Activated CD8-positive, alpha-beta T cell treated with anti-CD3 and anti-CD28 coated beads for 36 hours (primary cell): ENCODE results near the gene ACVRL1. TPM values are rescaled to one million over a fixed set of nuclear protein-coding genes. Genes with fewer than 3 reads are reported as not detected.

Source experiments
- ATAC-seq: fragments of 200-7000 bp; cut with Tn5 transposase; one replicate; pipeline ENCODE4 v1.10.0; 2021; ENCODE audit warnings: mild to moderate bottlenecking, moderate library complexity
- CTCF ChIA-PET: fragments of 350-600 bp; sonication (Branson Sonifier 250); formaldehyde crosslinking; loops from one replicate; lab custom pipeline; 2021; ENCODE audit warnings: antibody characterized with exemption; lab: Charles Lee
- POLR2A ChIA-PET: fragments of 350-600 bp; sonication (Branson Sonifier 250); formaldehyde crosslinking; loops from one replicate; lab custom pipeline; 2021; ENCODE audit warnings: antibody characterized with exemption; lab: Charles Lee
- DNase-seq: peaks from one replicate; pipeline ENCODE4 v3.0.0-alpha.2; 2020
- H3K27ac Mint-ChIP-seq: one replicate; pipeline ENCODE4 v1.8.0; 2021; ENCODE audit warnings: mild to moderate bottlenecking, mixed read lengths
- H3K27me3 Mint-ChIP-seq: one replicate; pipeline ENCODE4 v1.8.0; 2021; ENCODE audit warnings: mixed read lengths
- H3K36me3 Mint-ChIP-seq: one replicate; pipeline ENCODE4 v1.8.0; 2021; ENCODE audit warnings: low read depth, mixed read lengths
- H3K4me1 Mint-ChIP-seq: one replicate; pipeline ENCODE4 v1.8.0; 2021; ENCODE audit warnings: low read depth, mixed read lengths
- H3K4me3 Mint-ChIP-seq: one replicate; pipeline ENCODE4 v1.8.0; 2021; ENCODE audit warnings: mild to moderate bottlenecking, moderate library complexity, mixed read lengths
- H3K9me3 Mint-ChIP-seq: one replicate; pipeline ENCODE4 v1.8.0; 2021; ENCODE audit warnings: mixed read lengths
- intact Hi-C: fragments of 100-400 bp; cut with micrococcal nuclease; formaldehyde crosslinking; loops from one replicate; pipeline ENCODE4 v1.10.0; 2022
- total RNA-seq, 2 experiments: library from RNA; stranded (reverse); gene quantifications; one replicate each; pipeline ENCODE4 v1.2.3, GENCODE V29; 2021
- TF ChIP-seq, protein P1 (sequence below): fragments of 200-600 bp; IDR thresholded peaks from one replicate; pipeline ENCODE4 v1.8.0; 2022; ENCODE audit warnings: antibody characterized with exemption, mild to moderate bottlenecking

The ACVRL1 gene
- total RNA-seq, 2 experiments from 2014 or later = not detected

DNA sequence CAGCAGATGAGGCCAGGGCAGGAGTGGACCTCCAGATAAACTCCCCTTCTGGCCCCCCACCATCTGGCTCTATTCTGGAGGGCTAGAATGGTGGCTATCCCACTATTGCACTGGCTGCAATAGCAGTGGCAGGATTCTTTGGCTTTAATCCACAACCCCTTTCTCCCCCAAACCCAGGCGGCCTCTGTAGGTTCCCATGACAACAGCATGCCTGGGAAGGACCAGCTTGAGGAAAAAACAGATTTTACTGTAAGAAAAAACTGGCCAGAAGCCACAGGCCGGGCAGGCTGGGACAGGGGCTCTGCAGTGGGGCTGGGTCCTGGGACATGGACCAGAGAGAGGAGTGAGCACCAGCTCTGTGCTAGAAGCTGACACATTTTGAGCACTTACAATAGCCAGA lies 30.6 kb downstream of the ACVRL1 start:
- Mint-ChIP-seq H3K4me3 (no peak overlapping the region), H3K4me1 (no peaks in the 10 kb centered on the region), H3K36me3 (no peaks in the 10 kb centered on the region), H3K27ac (no peak overlapping the region), H3K27me3 (no peaks in the 10 kb centered on the region), H3K9me3 (no peaks in the 10 kb centered on the region)
- ChIA-PET POLR2A (interaction anchor here (1.1 kb wide), 1 partner anchor 12 kb away, joined by 3 read pairs; no protein-coding TSS in a partner anchor), CTCF (interaction anchor here (0.9 to 1.6 kb wide), 2 partner anchors 15 to 40 kb away, joined by 3 to 7 read pairs; no protein-coding TSS in a partner anchor)
- ATAC-seq = no peak
- intact Hi-C loops = no loop called here
- DNase-seq = no peak
- TF ChIP-seq, protein P1, sequence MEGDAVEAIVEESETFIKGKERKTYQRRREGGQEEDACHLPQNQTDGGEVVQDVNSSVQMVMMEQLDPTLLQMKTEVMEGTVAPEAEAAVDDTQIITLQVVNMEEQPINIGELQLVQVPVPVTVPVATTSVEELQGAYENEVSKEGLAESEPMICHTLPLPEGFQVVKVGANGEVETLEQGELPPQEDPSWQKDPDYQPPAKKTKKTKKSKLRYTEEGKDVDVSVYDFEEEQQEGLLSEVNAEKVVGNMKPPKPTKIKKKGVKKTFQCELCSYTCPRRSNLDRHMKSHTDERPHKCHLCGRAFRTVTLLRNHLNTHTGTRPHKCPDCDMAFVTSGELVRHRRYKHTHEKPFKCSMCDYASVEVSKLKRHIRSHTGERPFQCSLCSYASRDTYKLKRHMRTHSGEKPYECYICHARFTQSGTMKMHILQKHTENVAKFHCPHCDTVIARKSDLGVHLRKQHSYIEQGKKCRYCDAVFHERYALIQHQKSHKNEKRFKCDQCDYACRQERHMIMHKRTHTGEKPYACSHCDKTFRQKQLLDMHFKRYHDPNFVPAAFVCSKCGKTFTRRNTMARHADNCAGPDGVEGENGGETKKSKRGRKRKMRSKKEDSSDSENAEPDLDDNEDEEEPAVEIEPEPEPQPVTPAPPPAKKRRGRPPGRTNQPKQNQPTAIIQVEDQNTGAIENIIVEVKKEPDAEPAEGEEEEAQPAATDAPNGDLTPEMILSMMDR = no peak

DNA sequence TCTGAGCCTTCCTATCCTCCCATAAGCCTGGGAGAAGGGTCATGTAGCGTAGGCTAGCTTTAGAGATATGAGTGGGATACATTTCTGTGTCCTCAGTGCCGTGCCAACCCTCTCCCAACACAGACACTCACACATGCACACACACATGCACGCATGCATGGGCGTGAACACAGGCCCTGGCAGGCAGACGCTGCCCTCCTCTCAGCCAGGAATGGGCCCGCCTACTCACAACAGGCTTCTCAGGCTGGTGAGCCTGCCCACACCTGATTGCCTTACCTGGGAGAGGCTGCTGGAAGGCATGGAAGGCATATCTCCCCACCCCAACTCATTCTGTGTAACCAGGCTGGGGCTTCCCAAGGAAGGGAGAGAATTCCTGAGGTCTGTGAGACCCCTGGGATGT lies 31.4 kb downstream of the ACVRL1 start:
- no peaks in the 10 kb centered on the region for H3K4me1 Mint-ChIP-seq
- no peaks in the 10 kb centered on the region for H3K9me3 Mint-ChIP-seq
- ATAC-seq (no peak), DNase-seq (no peak)
- ChIA-PET POLR2A (interaction anchor here (1.1 kb wide), 1 partner anchor 13 kb away, joined by 3 read pairs; no protein-coding TSS in a partner anchor), CTCF (interaction anchor here (1.6 kb wide), 1 partner anchor 16 kb away, joined by 7 read pairs; no protein-coding TSS in a partner anchor)
- H3K4me3 Mint-ChIP-seq = no peak overlapping the region
- H3K27ac Mint-ChIP-seq = no peak overlapping the region
- no peaks in the 10 kb centered on the region for H3K36me3 Mint-ChIP-seq
- TF ChIP-seq, protein P1 = no peak
- intact Hi-C loops = no loop called here
- no peaks in the 10 kb centered on the region for H3K27me3 Mint-ChIP-seq

DNA sequence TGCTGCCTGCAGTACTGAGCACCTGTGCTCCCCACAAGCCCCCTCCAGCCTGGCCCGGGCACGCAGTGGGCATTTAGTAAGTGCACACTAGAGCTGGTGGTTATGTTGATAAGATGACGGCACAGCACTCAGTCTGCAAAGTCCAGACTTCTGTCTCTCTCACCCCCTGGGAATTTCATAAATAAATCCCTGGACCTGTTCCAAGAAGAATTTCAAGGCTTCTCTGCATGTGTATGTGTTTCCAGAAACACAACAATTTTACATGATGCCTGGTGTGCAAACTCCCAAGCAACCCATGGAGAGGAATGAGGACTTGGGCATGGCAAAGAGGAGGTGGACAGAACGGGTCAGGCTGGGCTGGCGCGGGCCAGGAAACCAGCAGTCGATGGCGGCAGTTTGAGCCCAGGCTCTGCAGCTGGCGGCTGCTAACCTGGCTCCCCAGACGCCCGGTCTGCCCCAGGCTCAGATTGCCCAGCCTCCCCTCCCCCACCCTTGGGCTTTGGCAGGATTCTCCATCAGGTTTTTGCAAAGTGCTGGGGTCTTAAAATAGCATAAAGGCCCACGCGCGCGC lies 33.8 kb downstream of the ACVRL1 start:
- ChIA-PET CTCF (interaction anchor here (0.9 kb wide), 1 partner anchor 9 kb away, joined by 3 read pairs; no protein-coding TSS in a partner anchor), POLR2A (no interaction called here)
- ATAC-seq (no peak), DNase-seq (no peak)
- TF ChIP-seq, protein P1 = no peak
- Mint-ChIP-seq H3K27ac (no peak overlapping the region), H3K4me1 (no peaks in the 10 kb centered on the region), H3K36me3 (peaks cover 1% of the 10 kb centered on the region), H3K27me3 (no peaks in the 10 kb centered on the region), H3K9me3 (peaks cover 11% of the 10 kb centered on the region), H3K4me3 (no peak overlapping the region)
- intact Hi-C loops = no loop called here

- H3K27ac Mint-ChIP-seq = no peak overlapping the region
- DNase-seq (no peak), ATAC-seq (no peak)
- intact Hi-C loops = no loop called here
- POLR2A ChIA-PET = no interaction called here
- H3K36me3 Mint-ChIP-seq = peaks cover 1% of the 10 kb centered on the region
- peaks cover 11% of the 10 kb centered on the region for H3K9me3 Mint-ChIP-seq
- H3K27me3 Mint-ChIP-seq = no peaks in the 10 kb centered on the region
- H3K4me3 Mint-ChIP-seq = no peak overlapping the region
- TF ChIP-seq, protein P1 = no peak
- CTCF ChIA-PET = no interaction called here
- H3K4me1 Mint-ChIP-seq = no peaks in the 10 kb centered on the region
These were observed 34.3 kb downstream of the ACVRL1 start for GRCh38 chr12:51941604-51942003.

DNA sequence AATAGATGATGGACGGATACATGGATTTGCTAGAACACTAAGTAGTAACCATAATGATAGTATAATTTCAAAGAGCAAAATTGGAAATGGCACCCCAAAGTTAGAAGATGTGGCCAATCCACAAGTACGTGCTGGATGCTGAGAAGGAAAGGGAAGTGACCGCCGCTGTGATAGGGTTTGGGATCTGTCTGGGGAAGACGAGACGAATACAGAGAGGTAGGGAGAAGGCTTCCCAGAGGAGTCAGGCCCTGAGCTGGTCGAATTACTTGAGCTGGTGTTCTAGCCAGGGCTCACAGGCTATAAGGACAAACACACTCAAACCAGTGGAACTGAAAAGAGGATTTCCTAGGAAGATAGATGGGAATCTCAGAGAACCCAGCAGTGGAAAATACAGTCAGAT lies 34.8 kb downstream of the ACVRL1 start:
- Mint-ChIP-seq H3K4me3 (no peak overlapping the region), H3K36me3 (peaks cover 1% of the 10 kb centered on the region), H3K4me1 (no peaks in the 10 kb centered on the region), H3K9me3 (peaks cover 11% of the 10 kb centered on the region), H3K27ac (no peak overlapping the region), H3K27me3 (no peaks in the 10 kb centered on the region)
- TF ChIP-seq, protein P1 = no peak
- CTCF ChIA-PET = no interaction called here
- no peak for DNase-seq
- intact Hi-C loops = no loop called here
- ATAC-seq = no peak
- POLR2A ChIA-PET = no interaction called here
